H9 (cell line): Measurements from ENCODE around the gene ZNF487. TPM values are rescaled to one million over a fixed set of nuclear protein-coding genes. Genes with fewer than 3 reads are reported as not detected.

ENCODE experiments used
- DNase-seq: peaks from one replicate; pipeline ENCODE4 v3.0.0-alpha.2; 2017
- H2AFZ ChIP-seq: one replicate; pipeline ENCODE4 v1.6.1; 2013; ENCODE audit warnings: mild to moderate bottlenecking, low read length, control low read depth, moderate library complexity
- H2AK5ac ChIP-seq: 2 replicates; pipeline ENCODE4 v1.6.1; 2013; ENCODE audit warnings: low read length, control low read depth, mixed read lengths; ENCODE audit not compliant: insufficient read length
- H2BK120ac ChIP-seq: one replicate; pipeline ENCODE4 v1.6.1; 2013; ENCODE audit warnings: low read depth, mild to moderate bottlenecking, low read length, control low read depth, inconsistent platforms; ENCODE audit not compliant: poor library complexity, severe bottlenecking
- H2BK12ac ChIP-seq: 2 replicates; pipeline ENCODE4 v1.6.1; 2013; ENCODE audit warnings: low read length, control low read depth, mixed read lengths, low read depth; ENCODE audit not compliant: insufficient read length
- H2BK15ac ChIP-seq: 2 replicates; pipeline ENCODE4 v1.6.1; 2013; ENCODE audit warnings: low read depth, low read length, control low read depth
- H2BK20ac ChIP-seq: one replicate; pipeline ENCODE4 v1.6.1; 2013; ENCODE audit warnings: low read depth, mild to moderate bottlenecking, low read length, control low read depth, inconsistent platforms; ENCODE audit not compliant: poor library complexity, severe bottlenecking
- H2BK5ac ChIP-seq: 2 replicates; pipeline ENCODE4 v1.6.1; 2013; ENCODE audit warnings: low read length, control low read depth, mixed read lengths; ENCODE audit not compliant: insufficient read length
- H3K14ac ChIP-seq: 2 replicates; pipeline ENCODE4 v1.6.1; 2013; ENCODE audit warnings: low read length, control low read depth; ENCODE audit not compliant: insufficient read depth
- H3K18ac ChIP-seq: 2 replicates; pipeline ENCODE4 v1.6.1; 2013; ENCODE audit warnings: low read depth, mild to moderate bottlenecking, mixed read lengths, low read length, control low read depth; ENCODE audit not compliant: insufficient read length
- H3K23ac ChIP-seq: 2 replicates; pipeline ENCODE4 v1.6.1; 2013; ENCODE audit warnings: low read length, control low read depth, mixed read lengths, low read depth; ENCODE audit not compliant: insufficient read length
- H3K23me2 ChIP-seq: 2 replicates; pipeline ENCODE4 v1.6.1; 2013; ENCODE audit warnings: low read depth, mild to moderate bottlenecking, mixed read lengths, low read length, control low read depth; ENCODE audit not compliant: insufficient read length, poor library complexity, severe bottlenecking
- H3K27ac ChIP-seq: 2 replicates; pipeline ENCODE4 v1.5.1; 2013; ENCODE audit warnings: low read length, control low read depth, mixed read lengths, low read depth; ENCODE audit not compliant: insufficient read length
- H3K27me3 ChIP-seq: 2 replicates; pipeline ENCODE4 v1.6.1; 2013; ENCODE audit warnings: low read length, control low read depth, inconsistent platforms; ENCODE audit not compliant: insufficient read depth
- H3K4ac ChIP-seq: 2 replicates; pipeline ENCODE4 v1.6.1; 2013; ENCODE audit warnings: low read depth, mild to moderate bottlenecking, control low read depth, inconsistent platforms, low read length, moderate library complexity
- H3K4me1 ChIP-seq: 2 replicates; pipeline ENCODE4 v1.6.1; 2013; ENCODE audit warnings: low read length, control low read depth, inconsistent platforms; ENCODE audit not compliant: insufficient read depth
- H3K4me2 ChIP-seq: 2 replicates; pipeline ENCODE4 v1.6.1; 2013; ENCODE audit warnings: low read length, control low read depth, mixed read lengths; ENCODE audit not compliant: insufficient read length, insufficient read depth
- H3K56ac ChIP-seq: 2 replicates; pipeline ENCODE4 v1.6.1; 2013; ENCODE audit warnings: low read depth, mild to moderate bottlenecking, mixed read lengths, low read length, control low read depth; ENCODE audit not compliant: insufficient read length
- H3K79me1 ChIP-seq: 2 replicates; pipeline ENCODE4 v1.6.1; 2013; ENCODE audit warnings: low read depth, mild to moderate bottlenecking, moderate library complexity, low read length, control low read depth, inconsistent platforms; ENCODE audit not compliant: insufficient read depth, poor library complexity, severe bottlenecking
- H3K79me2 ChIP-seq: 2 replicates; pipeline ENCODE4 v1.6.1; 2013; ENCODE audit warnings: low read length, control low read depth, inconsistent platforms; ENCODE audit not compliant: insufficient read depth
- H3K9ac ChIP-seq: 2 replicates; pipeline ENCODE4 v1.6.1; 2013; ENCODE audit warnings: low read length, control low read depth, mixed read lengths; ENCODE audit not compliant: insufficient read length; ENCODE audit errors: extremely low read depth
- H3K9me3 ChIP-seq: one replicate; pipeline ENCODE4 v1.6.1; 2013; ENCODE audit warnings: low read depth, low read length, inconsistent platforms; ENCODE audit not compliant: control insufficient read depth
- H3T11ph ChIP-seq: one replicate; pipeline ENCODE4 v1.6.1; 2013; ENCODE audit warnings: mild to moderate bottlenecking, low read length, control low read depth, inconsistent platforms
- H4K20me1 ChIP-seq: one replicate; pipeline ENCODE4 v1.6.1; 2013; ENCODE audit not compliant: control insufficient read depth, insufficient read length, insufficient read depth
- H4K5ac ChIP-seq: 2 replicates; pipeline ENCODE4 v1.6.1; 2013; ENCODE audit warnings: low read depth, mild to moderate bottlenecking, mixed read lengths, low read length, control low read depth; ENCODE audit not compliant: insufficient read length
- H4K8ac ChIP-seq: replicated peaks from 2 replicates; pipeline ENCODE4 v1.6.1; 2013; ENCODE audit warnings: low read length, control low read depth, mixed read lengths, low read depth; ENCODE audit not compliant: insufficient read length
- H4K91ac ChIP-seq: 2 replicates; pipeline ENCODE4 v1.6.1; 2013; ENCODE audit warnings: low read depth, mild to moderate bottlenecking, moderate library complexity, mixed read lengths, low read length, control low read depth; ENCODE audit not compliant: insufficient read length
- H3K27ac Mint-ChIP-seq, 3 experiments: 2 replicates in 2 of 3; 3 replicates in 1 of 3; pipeline ENCODE4 v1.8.0; 2020 to 2021; ENCODE audit warnings: mixed read lengths in 3 of 3, mild to moderate bottlenecking in 1 of 3, moderate library complexity in 1 of 3
- H3K27me3 Mint-ChIP-seq: 2 replicates; pipeline ENCODE4 v1.8.0; 2021; ENCODE audit warnings: low read depth, mild to moderate bottlenecking, moderate library complexity, mixed read lengths
- H3K36me3 Mint-ChIP-seq, 3 experiments: 2 replicates in 2 of 3; 3 replicates in 1 of 3; pipeline ENCODE4 v1.8.0; 2020 to 2021; ENCODE audit warnings: low read depth in 3 of 3, mixed read lengths in 3 of 3; ENCODE audit not compliant: insufficient read depth in 1 of 3
- H3K4me1 Mint-ChIP-seq, 2 experiments: 2 replicates each; pipeline ENCODE4 v1.8.0; 2020; ENCODE audit warnings: mixed read lengths in 2 of 2
- H3K4me3 Mint-ChIP-seq, 2 experiments: 2 replicates in 1 of 2; 3 replicates in 1 of 2; pipeline ENCODE4 v1.8.0; 2020 to 2021; ENCODE audit warnings: mild to moderate bottlenecking in 2 of 2, mixed read lengths in 2 of 2, moderate library complexity in 1 of 2
- H3K9me3 Mint-ChIP-seq, 2 experiments: 2 replicates in 1 of 2; 3 replicates in 1 of 2; pipeline ENCODE4 v1.8.0; 2020; ENCODE audit warnings: mild to moderate bottlenecking in 2 of 2, mixed read lengths in 2 of 2, moderate library complexity in 1 of 2
- CTCF ChIP-seq: fragments of 200-600 bp; sonication (generic); conservative IDR thresholded peaks from 3 replicates; pipeline ENCODE4 v1.8.0; 2021; ENCODE audit warnings: antibody characterized with exemption, mild to moderate bottlenecking
- WGBS: extraction: QIAGEN DNeasy Blood & Tissue Kit; methylation state at CpG from one replicate; pipeline ENCODE4 v1.1.7; 2013; ENCODE audit warnings: missing lambda C conversion rate, low lambda C conversion rate, mixed read lengths; ENCODE audit not compliant: insufficient read length; ENCODE audit errors: extremely low coverage; 5-methylcytosine and 5-hydroxymethylcytosine counted together
- total RNA-seq: library from RNA; stranded (reverse); gene quantifications from 2 replicates; pipeline ENCODE4 v1.2.1, GENCODE V29; 2021

The ZNF487 gene
- total RNA-seq, 1 experiment from 2014 or later, result 1.4 TPM

GRCh38 chr10:43448742-43449141 is 11.8 kb downstream of the ZNF487 start:
- WGBS, result no CpG with 5 or more reads among the region's 2 CpGs
- H3T11ph ChIP-seq, result no peak overlapping the region
- no peak overlapping the region for H3K4me3 Mint-ChIP-seq

More at GRCh38 chr10:43448742-43449141, 11.8 kb downstream of the ZNF487 start:
- Histone ChIP-seq H4K5ac (no peak overlapping the region), H2BK20ac (no peak overlapping the region), H3K9ac (no peak overlapping the region), H2BK120ac (no peak overlapping the region), H3K4me1 (no peaks in the 10 kb centered on the region), H3K27ac (no peak overlapping the region), H2AK5ac (no peak overlapping the region), H3K14ac (no peak overlapping the region), H3K18ac (no peak overlapping the region), H3K4ac (no peak overlapping the region), H2AFZ (no peak overlapping the region), H3K23ac (no peak overlapping the region), H4K20me1 (no peaks in the 10 kb centered on the region), H2BK15ac (no peak overlapping the region), H4K91ac (no peak overlapping the region), H2BK5ac (no peak overlapping the region), H3K27me3 (no peaks in the 10 kb centered on the region), H3K56ac (no peak overlapping the region), H3K9me3 (peaks cover 6% of the 10 kb centered on the region), H3K79me1 (no peaks in the 10 kb centered on the region), H3K4me2 (no peak overlapping the region), H2BK12ac (no peak overlapping the region), H4K8ac (no peak overlapping the region), H3K79me2 (no peaks in the 10 kb centered on the region), H3K23me2 (no peaks in the 10 kb centered on the region)
- Mint-ChIP-seq H3K4me1 (peaks cover 3 to 6% of the 10 kb centered on the region in 2 experiments; a peak in 2 of 4 replicates), H3K27me3 (peaks cover 3% of the 10 kb centered on the region), H3K27ac (no peak overlapping the region), H3K36me3 (peaks cover 11 to 22% (median 13%) of the 10 kb centered on the region in 3 experiments), H3K9me3 (peaks cover 24 to 27% of the 10 kb centered on the region in 2 experiments)
- no peak for TF ChIP-seq CTCF
- no peak for DNase-seq
